Stromal cell of bone marrow (primary cell): Measurements from ENCODE around the gene CHP2.
A peak's percentile ranks its signal among the peaks of the same experiment; 100 is the strongest.
"Not testable (repeated sequence)": the region's sequence is repeated elsewhere in the genome, so short reads cannot be mapped to it uniquely, and the experiment has no call there.

ENCODE experiments used
- DNase-seq: peaks from one replicate; pipeline ENCODE4 v3.0.0-alpha.2; 2012; ENCODE audit warnings: low read depth

The CHP2 gene

GRCh38 chr16:23745263-23745662 is 9.6 kb upstream of the CHP2 start:
- no peak for DNase-seq

DNA sequence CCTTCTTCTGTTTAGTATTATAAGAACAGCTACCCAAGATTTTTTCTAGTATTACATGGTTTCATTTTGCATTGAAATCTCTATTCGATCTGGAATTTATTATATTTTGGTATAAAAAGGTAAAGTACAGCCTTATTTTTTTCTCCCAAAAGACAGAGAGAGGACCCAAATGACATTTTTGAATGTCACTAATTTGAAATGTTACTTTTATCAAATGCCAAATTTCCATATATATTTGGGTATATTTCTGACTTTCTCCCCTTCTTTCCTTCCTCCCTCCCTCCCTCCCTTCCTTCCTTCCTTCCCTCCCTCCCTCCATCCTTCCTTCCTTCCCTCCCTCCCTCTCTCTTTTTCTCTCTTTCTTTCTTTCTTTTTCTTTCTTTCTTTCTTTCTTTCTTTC is 6.2 kb upstream of the CHP2 start:
- DNase-seq = no peak

DNA sequence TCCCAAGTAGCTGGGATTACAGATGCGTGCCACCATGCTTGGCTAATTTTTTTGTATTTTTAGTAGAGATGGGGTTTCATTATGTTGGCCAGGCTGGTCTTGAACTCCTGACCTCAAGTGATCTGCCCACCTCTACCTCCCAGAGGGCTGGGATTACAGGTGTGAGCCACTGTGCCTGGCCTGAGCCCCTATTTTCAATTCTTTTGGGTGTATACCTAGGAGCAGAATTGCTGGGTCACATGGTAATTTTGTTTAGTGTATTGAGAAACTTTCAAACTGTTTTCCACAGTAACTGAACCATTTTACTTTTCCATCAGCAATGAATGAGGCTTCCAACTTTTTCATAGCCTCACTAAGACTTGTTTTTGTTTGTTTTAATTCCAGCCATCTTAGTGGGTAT is 3.8 kb upstream of the CHP2 start:
- DNase-seq = not testable (repeated sequence)

GRCh38 chr16:23753908-23754593 is 775 bp upstream of the CHP2 start:
- no peak for DNase-seq

GRCh38 chr16:23755484-23755809 is 621 bp downstream of the CHP2 start:
- DNase-seq = no peak

- no peak for DNase-seq
Observed at GRCh38 chr16:23757116-23757515, 2.3 kb downstream of the CHP2 start.

DNA sequence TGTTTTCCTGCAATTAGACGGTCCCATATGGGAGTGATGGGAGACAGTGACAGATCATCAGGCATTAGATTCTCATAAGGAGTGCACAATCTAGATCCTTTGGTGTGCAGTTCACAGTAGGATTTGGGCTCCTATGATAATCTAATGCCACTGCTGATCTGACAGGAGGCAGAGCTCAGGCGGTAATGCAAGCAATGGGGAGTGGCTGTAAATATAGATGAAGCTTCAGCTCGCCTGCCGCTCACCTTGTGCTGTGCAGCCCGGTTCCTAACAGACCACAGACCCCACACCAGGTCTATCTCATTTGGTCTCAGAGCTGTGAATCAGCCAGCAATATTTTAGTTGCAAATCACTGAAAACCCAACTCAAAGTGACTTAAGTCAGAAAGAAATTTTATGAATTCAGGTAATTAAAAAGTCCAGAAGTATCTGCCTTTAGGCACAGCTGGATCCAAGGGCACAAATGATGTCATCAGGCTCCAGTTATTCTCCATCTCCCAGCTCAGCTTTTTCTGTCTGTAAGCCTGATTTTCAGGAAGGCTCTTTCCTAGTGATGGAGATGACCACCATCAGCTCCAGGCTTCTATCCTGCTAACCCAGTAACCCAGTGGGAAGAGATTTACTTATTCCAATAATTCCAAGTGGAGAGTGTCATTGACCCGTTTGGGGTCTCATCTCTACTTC is 3.3 kb downstream of the CHP2 start:
- DNase-seq = no peak

- DNase-seq = no peak
Observed at GRCh38 chr16:23765933-23766332, 11.1 kb downstream of the CHP2 start.

GRCh38 chr16:23768581-23768980 is 13.8 kb downstream of the CHP2 start:
- DNase-seq = no peak

- DNase-seq = no peak
Observed at GRCh38 chr16:23771027-23771426, 16.2 kb downstream of the CHP2 start.

- DNase-seq = no peak
Observed at GRCh38 chr16:23771642-23772041, 16.8 kb downstream of the CHP2 start.

DNA sequence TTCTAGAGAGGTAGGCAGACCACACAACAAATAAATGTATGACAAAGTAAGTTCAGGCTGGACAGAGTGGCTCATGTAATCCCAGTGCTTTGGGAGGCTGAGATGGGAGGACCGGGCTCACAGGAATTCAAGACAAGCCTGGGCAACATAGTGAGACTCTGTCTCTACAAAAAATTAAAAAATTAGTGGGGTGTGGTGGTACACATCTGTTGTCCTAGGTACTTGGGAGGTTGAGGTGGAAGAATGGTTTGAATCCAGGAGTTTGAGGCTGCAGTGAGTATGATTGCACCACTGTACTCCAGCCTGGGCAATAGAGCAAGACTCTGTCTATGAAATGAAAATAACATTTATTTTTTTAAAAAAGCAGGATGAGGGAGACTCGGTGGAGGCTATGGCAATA is 18.5 kb downstream of the CHP2 start:
- DNase-seq = no peak

DNA sequence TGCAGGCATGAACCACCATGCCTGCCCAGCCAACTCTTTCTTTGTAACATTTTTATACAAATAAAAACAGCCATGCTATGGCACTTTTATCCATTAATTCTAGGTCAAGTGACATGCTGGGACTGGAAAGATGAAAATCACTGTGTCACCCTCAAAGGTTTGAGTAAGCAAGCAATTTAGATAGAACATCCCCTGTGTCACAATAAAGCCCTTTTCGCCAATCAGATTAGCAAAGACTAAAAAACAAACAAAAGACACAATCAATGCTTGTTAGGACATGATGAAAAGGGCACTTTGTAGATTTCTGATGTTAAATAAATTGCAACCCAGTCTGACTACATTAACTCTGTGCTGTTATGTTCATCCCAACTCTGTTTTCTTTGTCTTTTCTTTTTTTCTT is 26.4 kb downstream of the CHP2 start:
- DNase-seq = no peak

GRCh38 chr16:23784811-23785447 is 30.1 kb downstream of the CHP2 start:
- DNase-seq = no peak

- DNase-seq = no peak
Observed at GRCh38 chr16:23785842-23786241, 31.0 kb downstream of the CHP2 start.

DNA sequence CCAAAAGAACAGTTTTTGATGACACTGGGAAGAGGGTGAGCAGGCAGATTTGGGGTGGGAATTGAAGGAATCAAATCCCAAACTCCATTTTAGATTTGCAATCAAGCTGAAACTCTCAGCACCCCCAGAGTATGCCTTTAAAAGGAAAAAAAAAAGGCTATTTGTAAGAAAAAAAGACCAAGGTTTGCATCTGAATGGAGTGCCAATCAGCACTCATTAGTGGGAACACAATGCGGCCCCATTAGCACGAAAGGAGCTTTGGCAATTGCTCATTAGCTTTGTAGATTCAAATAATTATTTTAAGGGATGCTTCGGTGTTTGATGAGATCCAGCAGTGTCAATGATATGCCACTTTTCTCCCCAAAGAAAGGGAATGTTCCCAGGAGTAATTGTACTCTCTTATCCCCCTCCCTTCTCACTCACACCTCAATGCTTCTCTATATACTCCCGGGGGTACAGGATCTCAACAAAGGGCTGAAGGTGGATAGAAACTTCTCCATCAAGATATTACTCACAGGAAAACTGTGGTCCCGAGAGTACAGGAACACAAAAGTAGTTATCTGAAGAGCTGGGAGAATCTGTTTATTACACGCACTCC is 32.2 kb downstream of the CHP2 start:
- DNase-seq = no peak

GRCh38 chr16:23788685-23789084 is 33.9 kb downstream of the CHP2 start:
- no peak for DNase-seq

GRCh38 chr16:23795378-23795777 is 40.6 kb downstream of the CHP2 start:
- DNase-seq = no peak

- DNase-seq = no peak
Observed at GRCh38 chr16:23796941-23797340, 42.1 kb downstream of the CHP2 start.

DNA sequence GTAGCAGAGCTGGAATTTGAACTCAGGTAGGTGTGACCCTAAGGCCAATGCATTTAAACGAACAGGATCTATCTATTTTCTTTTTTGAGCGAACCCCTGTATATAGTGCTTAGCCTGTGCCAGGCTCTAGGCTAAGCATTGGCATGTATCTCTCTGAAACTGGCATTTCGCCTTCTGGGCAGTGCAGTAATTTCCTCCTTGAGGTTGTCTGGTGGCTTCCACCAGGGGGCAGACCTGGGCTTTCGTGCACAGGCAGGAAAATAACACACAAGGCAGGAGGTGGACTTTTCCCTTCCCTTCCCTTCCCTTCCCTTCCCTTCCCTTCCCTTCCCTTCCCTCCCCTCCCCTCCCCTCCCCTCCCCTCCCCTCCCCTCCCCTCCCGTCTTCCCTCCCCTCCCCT is 46.6 kb downstream of the CHP2 start:
- DNase-seq = peak; percentile 23

DNA sequence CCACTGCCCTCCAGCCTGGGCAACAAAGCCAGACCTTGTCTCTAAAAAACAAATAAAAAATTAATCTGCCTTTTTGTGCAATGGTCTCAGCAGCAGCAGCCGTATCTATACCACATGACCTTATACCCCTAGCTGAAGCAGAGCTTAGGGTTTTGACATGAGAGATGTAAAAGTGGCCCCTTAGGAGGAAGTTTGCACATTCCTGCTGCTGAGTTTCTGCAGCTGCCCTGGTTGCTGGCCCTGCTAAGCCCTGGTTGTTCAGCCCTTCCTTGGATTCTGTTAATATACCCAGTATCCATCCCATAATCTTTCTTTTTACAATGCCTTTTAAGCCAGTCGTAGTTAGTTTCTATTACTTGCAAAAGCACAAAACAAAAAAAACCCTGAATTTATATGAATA is 48.0 kb downstream of the CHP2 start:
- DNase-seq = no peak

GRCh38 chr16:23803591-23804123 is 48.8 kb downstream of the CHP2 start:
- DNase-seq = no peak

DNA sequence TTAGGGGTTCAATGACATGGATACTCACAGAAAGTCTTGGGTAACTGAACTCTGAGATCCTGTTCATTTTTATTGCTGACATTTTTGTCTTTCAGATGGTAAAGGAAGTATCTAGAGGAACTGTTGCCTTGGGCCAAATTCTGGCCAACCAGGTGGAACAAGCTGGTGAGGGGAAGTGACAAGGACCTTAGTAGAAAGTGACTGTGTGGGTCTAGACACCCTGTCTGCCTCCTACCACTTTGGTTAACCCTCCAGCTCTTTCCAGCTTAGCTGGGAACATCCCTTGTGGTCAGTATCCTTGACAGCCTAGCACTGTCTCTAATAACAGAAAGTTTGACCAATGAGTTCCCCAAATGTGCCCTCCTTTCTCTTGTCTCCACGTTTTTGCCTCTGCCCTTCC is 52.2 kb downstream of the CHP2 start:
- no peak for DNase-seq
